SH-SY5Y (cell line): ENCODE results near the gene POLE3.

Experiments
- GATA2 ChIP-seq: IDR thresholded peaks from 2 replicates; pipeline ENCODE4 v1.6.1; 2011; ENCODE audit warnings: mild to moderate bottlenecking, low read depth, low read length
- GATA3 ChIP-seq: IDR thresholded peaks from 2 replicates; pipeline ENCODE4 v1.6.1; 2011; ENCODE audit warnings: low read depth, mild to moderate bottlenecking, low read length, moderate library complexity

POLE3 gene

GRCh38 chr9:113421726-113422125 lies 11.3 kb upstream of the POLE3 start:
- TF ChIP-seq GATA3 (no peak), GATA2 (no peak)

- TF ChIP-seq GATA2 (no peak), GATA3 (no peak)
Observed at GRCh38 chr9:113417370-113417769, 6.9 kb upstream of the POLE3 start.

GRCh38 chr9:113416149-113416721 lies 5.8 kb upstream of the POLE3 start:
- no peak for TF ChIP-seq GATA2
- TF ChIP-seq GATA3: no peak

GRCh38 chr9:113409883-113410206 lies 630 bp downstream of the POLE3 start:
- TF ChIP-seq GATA2: no peak
- no peak for TF ChIP-seq GATA3

- TF ChIP-seq GATA3 (no peak), GATA2 (no peak)
Observed at GRCh38 chr9:113409481-113409880, 994 bp downstream of the POLE3 start.

- no peak for TF ChIP-seq GATA3
- TF ChIP-seq GATA2: no peak
Observed at GRCh38 chr9:113403646-113404045, 6.8 kb downstream of the POLE3 start.

- TF ChIP-seq GATA2 (no peak; the same call in 1 of the 2 replicates), GATA3 (no peak)
Observed at GRCh38 chr9:113401027-113401792, 9.3 kb downstream of the POLE3 start, which contains the start of gene ALAD. Gene ALAD (minus strand): TSS chr9:113401284. CDS start chr9:113393559, 7,725 bp downstream.

GRCh38 chr9:113399646-113400200 lies 10.8 kb downstream of the POLE3 start:
- TF ChIP-seq GATA2: no peak
- TF ChIP-seq GATA3: no peak

- TF ChIP-seq GATA3: no peak
- TF ChIP-seq GATA2: no peak
Observed at GRCh38 chr9:113398796-113399195, 11.7 kb downstream of the POLE3 start.

- TF ChIP-seq GATA3 (no peak), GATA2 (no peak)
Observed at GRCh38 chr9:113397203-113397631, 13.3 kb downstream of the POLE3 start.

- no peak for TF ChIP-seq GATA2
- no peak for TF ChIP-seq GATA3
Observed at GRCh38 chr9:113395000-113395861, 15.2 kb downstream of the POLE3 start.

- TF ChIP-seq GATA2 (no peak), GATA3 (no peak)
Observed at GRCh38 chr9:113393281-113393680, 17.2 kb downstream of the POLE3 start.

- TF ChIP-seq GATA3 (no peak), GATA2 (no peak)
Observed at GRCh38 chr9:113391917-113392316, 18.6 kb downstream of the POLE3 start.

- TF ChIP-seq GATA3 (no peak), GATA2 (no peak)
Observed at GRCh38 chr9:113390192-113390960, 20.1 kb downstream of the POLE3 start.
